ENCODE results near the gene AP3B1. TPM values are rescaled to one million over a fixed set of nuclear protein-coding genes. Genes with fewer than 3 reads are reported as not detected.

AP3B1 gene
- total and polyA plus RNA-seq, 2 experiments from 2014 or later, result 32.1 to 46.3 TPM

DNA sequence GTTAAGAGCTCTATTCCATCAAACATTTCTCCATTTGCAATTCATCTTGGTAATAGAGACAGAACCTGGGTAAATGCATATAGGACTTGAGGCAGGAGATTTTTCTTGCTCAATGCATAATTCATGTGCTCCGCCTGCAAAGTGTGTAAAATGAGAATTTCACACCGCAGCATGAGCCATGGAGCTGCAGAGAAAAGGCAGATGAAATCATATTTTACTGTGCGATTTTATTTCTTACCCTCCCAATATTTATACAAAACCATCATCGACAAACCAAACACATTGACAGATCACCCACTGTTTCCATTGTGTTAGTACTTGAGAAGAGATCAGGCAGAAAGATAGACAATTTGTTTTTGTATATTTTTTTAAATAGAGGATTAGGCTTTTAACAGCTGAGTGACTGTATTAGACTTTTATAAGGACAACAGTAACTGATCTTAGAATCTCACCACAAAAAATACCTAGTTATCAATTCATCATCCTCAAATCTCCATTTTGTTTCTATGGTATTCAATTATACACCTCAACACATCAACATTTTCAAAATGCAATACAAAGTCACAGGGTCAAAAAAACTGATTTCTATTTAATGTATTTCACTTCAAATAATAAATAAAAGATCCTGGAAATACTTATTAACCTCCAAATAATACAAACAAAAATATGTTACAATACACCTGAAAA, 191.1 kb downstream of the AP3B1 start (continued):
- TF ChIP-seq ZNF114 (CRISPR knock-in tag; IDR thresholded peaks at IDR 0.05), result no peak
- TF ChIP-seq, protein P1, sequence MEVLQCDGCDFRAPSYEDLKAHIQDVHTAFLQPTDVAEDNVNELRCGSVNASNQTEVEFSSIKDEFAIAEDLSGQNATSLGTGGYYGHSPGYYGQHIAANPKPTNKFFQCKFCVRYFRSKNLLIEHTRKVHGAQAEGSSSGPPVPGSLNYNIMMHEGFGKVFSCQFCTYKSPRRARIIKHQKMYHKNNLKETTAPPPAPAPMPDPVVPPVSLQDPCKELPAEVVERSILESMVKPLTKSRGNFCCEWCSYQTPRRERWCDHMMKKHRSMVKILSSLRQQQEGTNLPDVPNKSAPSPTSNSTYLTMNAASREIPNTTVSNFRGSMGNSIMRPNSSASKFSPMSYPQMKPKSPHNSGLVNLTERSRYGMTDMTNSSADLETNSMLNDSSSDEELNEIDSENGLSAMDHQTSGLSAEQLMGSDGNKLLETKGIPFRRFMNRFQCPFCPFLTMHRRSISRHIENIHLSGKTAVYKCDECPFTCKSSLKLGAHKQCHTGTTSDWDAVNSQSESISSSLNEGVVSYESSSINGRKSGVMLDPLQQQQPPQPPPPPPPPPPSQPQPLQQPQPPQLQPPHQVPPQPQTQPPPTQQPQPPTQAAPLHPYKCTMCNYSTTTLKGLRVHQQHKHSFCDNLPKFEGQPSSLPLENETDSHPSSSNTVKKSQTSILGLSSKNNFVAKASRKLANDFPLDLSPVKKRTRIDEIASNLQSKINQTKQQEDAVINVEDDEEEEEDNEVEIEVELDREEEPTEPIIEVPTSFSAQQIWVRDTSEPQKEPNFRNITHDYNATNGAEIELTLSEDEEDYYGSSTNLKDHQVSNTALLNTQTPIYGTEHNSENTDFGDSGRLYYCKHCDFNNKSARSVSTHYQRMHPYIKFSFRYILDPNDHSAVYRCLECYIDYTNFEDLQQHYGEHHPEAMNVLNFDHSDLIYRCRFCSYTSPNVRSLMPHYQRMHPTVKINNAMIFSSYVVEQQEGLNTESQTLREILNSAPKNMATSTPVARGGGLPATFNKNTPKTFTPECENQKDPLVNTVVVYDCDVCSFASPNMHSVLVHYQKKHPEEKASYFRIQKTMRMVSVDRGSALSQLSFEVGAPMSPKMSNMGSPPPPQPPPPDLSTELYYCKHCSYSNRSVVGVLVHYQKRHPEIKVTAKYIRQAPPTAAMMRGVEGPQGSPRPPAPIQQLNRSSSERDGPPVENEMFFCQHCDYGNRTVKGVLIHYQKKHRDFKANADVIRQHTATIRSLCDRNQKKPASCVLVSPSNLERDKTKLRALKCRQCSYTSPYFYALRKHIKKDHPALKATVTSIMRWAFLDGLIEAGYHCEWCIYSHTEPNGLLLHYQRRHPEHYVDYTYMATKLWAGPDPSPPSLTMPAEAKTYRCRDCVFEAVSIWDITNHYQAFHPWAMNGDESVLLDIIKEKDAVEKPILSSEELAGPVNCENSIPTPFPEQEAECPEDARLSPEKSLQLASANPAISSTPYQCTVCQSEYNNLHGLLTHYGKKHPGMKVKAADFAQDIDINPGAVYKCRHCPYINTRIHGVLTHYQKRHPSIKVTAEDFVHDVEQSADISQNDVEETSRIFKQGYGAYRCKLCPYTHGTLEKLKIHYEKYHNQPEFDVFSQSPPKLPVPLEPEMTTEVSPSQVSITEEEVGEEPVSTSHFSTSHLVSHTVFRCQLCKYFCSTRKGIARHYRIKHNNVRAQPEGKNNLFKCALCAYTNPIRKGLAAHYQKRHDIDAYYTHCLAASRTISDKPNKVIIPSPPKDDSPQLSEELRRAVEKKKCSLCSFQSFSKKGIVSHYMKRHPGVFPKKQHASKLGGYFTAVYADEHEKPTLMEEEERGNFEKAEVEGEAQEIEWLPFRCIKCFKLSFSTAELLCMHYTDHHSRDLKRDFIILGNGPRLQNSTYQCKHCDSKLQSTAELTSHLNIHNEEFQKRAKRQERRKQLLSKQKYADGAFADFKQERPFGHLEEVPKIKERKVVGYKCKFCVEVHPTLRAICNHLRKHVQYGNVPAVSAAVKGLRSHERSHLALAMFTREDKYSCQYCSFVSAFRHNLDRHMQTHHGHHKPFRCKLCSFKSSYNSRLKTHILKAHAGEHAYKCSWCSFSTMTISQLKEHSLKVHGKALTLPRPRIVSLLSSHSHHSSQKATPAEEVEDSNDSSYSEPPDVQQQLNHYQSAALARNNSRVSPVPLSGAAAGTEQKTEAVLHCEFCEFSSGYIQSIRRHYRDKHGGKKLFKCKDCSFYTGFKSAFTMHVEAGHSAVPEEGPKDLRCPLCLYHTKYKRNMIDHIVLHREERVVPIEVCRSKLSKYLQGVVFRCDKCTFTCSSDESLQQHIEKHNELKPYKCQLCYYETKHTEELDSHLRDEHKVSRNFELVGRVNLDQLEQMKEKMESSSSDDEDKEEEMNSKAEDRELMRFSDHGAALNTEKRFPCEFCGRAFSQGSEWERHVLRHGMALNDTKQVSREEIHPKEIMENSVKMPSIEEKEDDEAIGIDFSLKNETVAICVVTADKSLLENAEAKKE (CRISPR knock-in tag; IDR thresholded peaks at IDR 0.05), result no peak
- TF ChIP-seq CREB1 (CRISPR knock-in tag; IDR thresholded peaks at IDR 0.05; ENCODE audit: low read depth), result no peak
- TF ChIP-seq, protein P2, sequence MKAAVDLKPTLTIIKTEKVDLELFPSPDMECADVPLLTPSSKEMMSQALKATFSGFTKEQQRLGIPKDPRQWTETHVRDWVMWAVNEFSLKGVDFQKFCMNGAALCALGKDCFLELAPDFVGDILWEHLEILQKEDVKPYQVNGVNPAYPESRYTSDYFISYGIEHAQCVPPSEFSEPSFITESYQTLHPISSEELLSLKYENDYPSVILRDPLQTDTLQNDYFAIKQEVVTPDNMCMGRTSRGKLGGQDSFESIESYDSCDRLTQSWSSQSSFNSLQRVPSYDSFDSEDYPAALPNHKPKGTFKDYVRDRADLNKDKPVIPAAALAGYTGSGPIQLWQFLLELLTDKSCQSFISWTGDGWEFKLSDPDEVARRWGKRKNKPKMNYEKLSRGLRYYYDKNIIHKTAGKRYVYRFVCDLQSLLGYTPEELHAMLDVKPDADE (IDR thresholded peaks at IDR 0.05), result no peak
- no peak for TF ChIP-seq EZH2phosphoT487 (IDR thresholded peaks at IDR 0.05; ENCODE audit: unreplicated experiment)

DNA sequence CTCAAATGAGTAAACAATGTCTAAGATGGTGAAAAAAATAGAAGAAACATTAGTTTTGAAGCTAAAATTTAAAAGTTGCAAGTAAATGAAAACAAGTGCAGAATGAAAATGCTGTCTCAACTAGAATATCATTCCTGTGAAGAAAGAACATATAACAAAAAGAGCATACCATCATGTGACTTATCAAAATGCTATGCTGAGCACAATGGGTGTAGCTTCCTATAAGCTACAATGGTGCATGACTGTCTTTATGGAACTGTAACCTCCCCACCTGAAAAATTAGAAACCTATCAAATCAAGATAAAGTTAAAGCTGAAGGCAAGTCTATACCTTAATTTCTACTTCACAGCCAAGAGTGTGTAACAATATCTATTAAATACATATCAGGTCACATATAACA, 192.0 kb downstream of the AP3B1 start:
- Mint-ChIP-seq H3K27me3 (ENCODE audit: insufficient read depth, low read depth, poor library complexity) (no peaks in the 10 kb centered on the region), H3K9me3 (peaks cover 6% of the 10 kb centered on the region; the same call in 2 of the 3 replicates), H3K36me3 (ENCODE audit: low read depth) (peaks cover 28% of the 10 kb centered on the region), H3K4me1 (peaks cover 10% of the 10 kb centered on the region; the same call in 2 of the 3 replicates), H3K4me3 (no peak overlapping the region), H3K27ac (no peak overlapping the region)
- Histone ChIP-seq H3K36me3 (ENCODE audit: insufficient read depth) (peaks cover 12% of the 10 kb centered on the region; the same call in 1 of the 2 replicates), H3F3A (replicated peaks; ENCODE audit: low read depth) (no peaks in the 10 kb centered on the region), H3K9me2 (ENCODE audit: insufficient read depth) (no peaks in the 10 kb centered on the region), H3K27ac (ENCODE audit: low read depth) (no peak overlapping the region), H3K4me3 (no peak overlapping the region), H3K4me2 (no peak overlapping the region), H3K27me3 (ENCODE audit: insufficient read depth) (no peaks in the 10 kb centered on the region), H3K4me1 (ENCODE audit: insufficient read depth) (no peaks in the 10 kb centered on the region; the same call in 1 of the 2 replicates), H3K79me2 (replicated peaks; ENCODE audit: insufficient read depth) (no peaks in the 10 kb centered on the region), H2AFZ (no peak overlapping the region), H4K20me1 (replicated peaks; ENCODE audit: insufficient read depth) (no peaks in the 10 kb centered on the region)
- ATAC-seq (no peak), DNase-seq (ENCODE audit: low spot score) (no peak)
- no peak for TF ChIP-seq ZNF114 (CRISPR knock-in tag; IDR thresholded peaks at IDR 0.05)
- no peak for TF ChIP-seq POLR2AphosphoS5 (IDR thresholded peaks at IDR 0.05; ENCODE audit: low read depth)
- TF ChIP-seq, protein P2 (IDR thresholded peaks at IDR 0.05), result no peak
- no peak for TF ChIP-seq EZH2phosphoT487 (IDR thresholded peaks at IDR 0.05; ENCODE audit: unreplicated experiment)
- no peak for TF ChIP-seq EZH2 (IDR thresholded peaks at IDR 0.05; ENCODE audit: low read depth, unreplicated experiment)
- TF ChIP-seq, protein P3, sequence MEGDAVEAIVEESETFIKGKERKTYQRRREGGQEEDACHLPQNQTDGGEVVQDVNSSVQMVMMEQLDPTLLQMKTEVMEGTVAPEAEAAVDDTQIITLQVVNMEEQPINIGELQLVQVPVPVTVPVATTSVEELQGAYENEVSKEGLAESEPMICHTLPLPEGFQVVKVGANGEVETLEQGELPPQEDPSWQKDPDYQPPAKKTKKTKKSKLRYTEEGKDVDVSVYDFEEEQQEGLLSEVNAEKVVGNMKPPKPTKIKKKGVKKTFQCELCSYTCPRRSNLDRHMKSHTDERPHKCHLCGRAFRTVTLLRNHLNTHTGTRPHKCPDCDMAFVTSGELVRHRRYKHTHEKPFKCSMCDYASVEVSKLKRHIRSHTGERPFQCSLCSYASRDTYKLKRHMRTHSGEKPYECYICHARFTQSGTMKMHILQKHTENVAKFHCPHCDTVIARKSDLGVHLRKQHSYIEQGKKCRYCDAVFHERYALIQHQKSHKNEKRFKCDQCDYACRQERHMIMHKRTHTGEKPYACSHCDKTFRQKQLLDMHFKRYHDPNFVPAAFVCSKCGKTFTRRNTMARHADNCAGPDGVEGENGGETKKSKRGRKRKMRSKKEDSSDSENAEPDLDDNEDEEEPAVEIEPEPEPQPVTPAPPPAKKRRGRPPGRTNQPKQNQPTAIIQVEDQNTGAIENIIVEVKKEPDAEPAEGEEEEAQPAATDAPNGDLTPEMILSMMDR (conservative IDR thresholded peaks at IDR 0.05; ENCODE audit: low read depth in 2 of 2), result no peak

Data from GM23338 (cell line).